Vagina (tissue), 2 donors: ENCODE results near the gene SDCCAG8. TPM values are rescaled to one million over a fixed set of nuclear protein-coding genes. Genes with fewer than 3 reads are reported as not detected.

Source experiments
- DNase-seq, 2 donors: peaks; one replicate each; pipeline ENCODE4 v3.0.0-alpha.2; 2017; ENCODE audit errors: extremely low spot score in 2 of 2
- H3K27ac ChIP-seq: fragments of 200-600 bp; sonication (generic); one replicate; pipeline ENCODE4 v1.5.1; 2019
- H3K27me3 ChIP-seq: fragments of 200-600 bp; sonication (generic); one replicate; pipeline ENCODE4 v1.5.1; 2019
- H3K36me3 ChIP-seq, 2 donors: fragments of 200-600 bp; sonication (generic); one replicate each; pipeline ENCODE4 v1.5.1; 2017 to 2019
- H3K4me1 ChIP-seq: fragments of 200-600 bp; sonication (generic); one replicate; pipeline ENCODE4 v1.5.1; 2019
- H3K4me3 ChIP-seq, 2 donors: fragments of 200-600 bp; sonication (generic); 1 replicate in 1 of 2; 2 replicates in 1 of 2; pipeline ENCODE4 v1.5.1; 2016 to 2019
- H3K9me3 ChIP-seq: fragments of 200-600 bp; sonication (generic); one replicate; pipeline ENCODE4 v1.5.1; 2019
- POLR2A ChIP-seq, 2 donors: fragments of 450-650 bp; IDR thresholded peaks; one replicate each; pipeline ENCODE4 v1.6.1; 2017; ENCODE audit warnings: antibody characterized with exemption in 2 of 2, mild to moderate bottlenecking in 2 of 2, moderate library complexity in 2 of 2
- POLR2AphosphoS5 ChIP-seq, 2 donors: sonication (generic); formaldehyde crosslinking; IDR thresholded peaks; one replicate each; pipeline ENCODE4 v1.9.0; 2017; ENCODE audit warnings: antibody characterized with exemption in 2 of 2, mild to moderate bottlenecking in 2 of 2, low read depth in 1 of 2; ENCODE audit not compliant: insufficient read depth in 1 of 2
- intact Hi-C: fragments of 100-400 bp; cut with DNase I; formaldehyde crosslinking; loops from one replicate; pipeline ENCODE4 v1.15.1; 2023
- total RNA-seq: library from RNA; depleted of rRNA; stranded (reverse); fragments of >200 nt; gene quantifications from one replicate; pipeline ENCODE4 v1.2.3, GENCODE V29; 2016
- TF ChIP-seq, protein P1 (sequence below), 3 experiments: fragments of 450-650 bp in 2 of 3; fragments of 200-600 bp in 1 of 3; sonication (generic) in 1 of 3; IDR thresholded peaks; one replicate each; pipeline ENCODE4 v1.5.1; 2017 to 2019; ENCODE audit warnings: antibody characterized with exemption in 3 of 3, mild to moderate bottlenecking in 2 of 3, moderate library complexity in 2 of 3

SDCCAG8 gene
- total RNA-seq, 1 donor from 2014 or later = 31.2 TPM

DNA sequence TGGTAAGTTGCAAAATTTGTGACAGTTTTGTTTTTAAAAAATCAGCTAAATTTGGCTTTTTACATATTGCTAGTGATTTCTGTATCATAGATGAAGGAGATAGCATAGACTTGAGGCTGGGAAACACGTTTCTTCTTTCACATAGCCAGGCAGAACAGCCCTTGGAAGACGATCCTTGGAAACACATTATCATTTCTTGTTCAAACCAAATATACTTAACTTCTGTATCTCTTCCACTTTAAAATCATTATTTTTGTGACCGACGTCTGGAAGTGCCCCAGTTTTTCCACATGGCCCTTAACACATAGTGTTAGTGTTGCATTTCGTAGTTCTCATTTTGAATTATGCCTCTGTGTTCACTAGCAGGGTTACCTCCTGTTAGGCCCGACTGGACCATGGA lies 193.5 kb downstream of the SDCCAG8 start:
- no peak for DNase-seq
- H3K36me3 ChIP-seq = no peaks in the 10 kb centered on the region
- H3K4me1 ChIP-seq = peaks cover 18% of the 10 kb centered on the region
- TF ChIP-seq, protein P1, sequence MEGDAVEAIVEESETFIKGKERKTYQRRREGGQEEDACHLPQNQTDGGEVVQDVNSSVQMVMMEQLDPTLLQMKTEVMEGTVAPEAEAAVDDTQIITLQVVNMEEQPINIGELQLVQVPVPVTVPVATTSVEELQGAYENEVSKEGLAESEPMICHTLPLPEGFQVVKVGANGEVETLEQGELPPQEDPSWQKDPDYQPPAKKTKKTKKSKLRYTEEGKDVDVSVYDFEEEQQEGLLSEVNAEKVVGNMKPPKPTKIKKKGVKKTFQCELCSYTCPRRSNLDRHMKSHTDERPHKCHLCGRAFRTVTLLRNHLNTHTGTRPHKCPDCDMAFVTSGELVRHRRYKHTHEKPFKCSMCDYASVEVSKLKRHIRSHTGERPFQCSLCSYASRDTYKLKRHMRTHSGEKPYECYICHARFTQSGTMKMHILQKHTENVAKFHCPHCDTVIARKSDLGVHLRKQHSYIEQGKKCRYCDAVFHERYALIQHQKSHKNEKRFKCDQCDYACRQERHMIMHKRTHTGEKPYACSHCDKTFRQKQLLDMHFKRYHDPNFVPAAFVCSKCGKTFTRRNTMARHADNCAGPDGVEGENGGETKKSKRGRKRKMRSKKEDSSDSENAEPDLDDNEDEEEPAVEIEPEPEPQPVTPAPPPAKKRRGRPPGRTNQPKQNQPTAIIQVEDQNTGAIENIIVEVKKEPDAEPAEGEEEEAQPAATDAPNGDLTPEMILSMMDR (IDR thresholded peaks at IDR 0.05) = no peak
- TF ChIP-seq POLR2AphosphoS5 (IDR thresholded peaks at IDR 0.05; ENCODE audit: insufficient read depth in 1 of 2, low read depth in 1 of 2) (no peak), POLR2A (IDR thresholded peaks at IDR 0.05) (no peak)
- intact Hi-C loops = no loop called here
- no peak overlapping the region for H3K4me3 ChIP-seq
- H3K27me3 ChIP-seq = no peaks in the 10 kb centered on the region
- H3K9me3 ChIP-seq = no peaks in the 10 kb centered on the region
- H3K27ac ChIP-seq = no peak overlapping the region

DNA sequence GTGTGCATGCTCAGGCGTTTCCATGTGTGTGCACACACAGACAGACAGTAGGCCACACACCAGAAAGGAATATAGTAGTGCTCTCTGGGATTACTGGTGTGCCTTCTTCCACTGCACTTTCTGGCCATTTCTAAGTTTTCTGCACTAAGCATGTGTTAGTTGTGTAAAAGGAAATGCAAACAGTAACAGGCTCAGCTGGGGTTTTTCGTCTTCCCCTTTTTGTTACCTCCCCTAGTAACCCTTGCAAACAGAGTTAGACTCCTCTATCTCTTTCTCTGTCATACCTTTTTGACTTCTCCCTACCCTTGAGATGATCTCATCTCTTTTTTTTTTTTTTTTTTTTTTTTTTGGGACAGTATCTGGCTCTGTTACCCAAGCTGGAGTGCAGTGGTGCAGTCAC lies 196.3 kb downstream of the SDCCAG8 start:
- Histone ChIP-seq H3K9me3 (no peaks in the 10 kb centered on the region), H3K27me3 (no peaks in the 10 kb centered on the region), H3K4me3 (no peak overlapping the region), H3K36me3 (no peaks in the 10 kb centered on the region), H3K4me1 (peaks cover 16% of the 10 kb centered on the region), H3K27ac (no peak overlapping the region)
- DNase-seq = no peak
- intact Hi-C loops = no loop called here
- no peak for TF ChIP-seq POLR2A (IDR thresholded peaks at IDR 0.05)
- TF ChIP-seq, protein P1 (IDR thresholded peaks at IDR 0.05) = no peak
- no peak for TF ChIP-seq POLR2AphosphoS5 (IDR thresholded peaks at IDR 0.05; ENCODE audit: insufficient read depth in 1 of 2, low read depth in 1 of 2)

GRCh38 chr1:243454328-243454997 lies 198.6 kb downstream of the SDCCAG8 start:
- intact Hi-C loops = no loop called here
- TF ChIP-seq POLR2AphosphoS5 (IDR thresholded peaks at IDR 0.05; ENCODE audit: insufficient read depth in 1 of 2, low read depth in 1 of 2) = no peak
- TF ChIP-seq, protein P1 (IDR thresholded peaks at IDR 0.05) = no peak
- no peak for TF ChIP-seq POLR2A (IDR thresholded peaks at IDR 0.05)
- H3K27ac ChIP-seq = no peak overlapping the region

GRCh38 chr1:243455760-243456651 lies 200.2 kb downstream of the SDCCAG8 start:
- Histone ChIP-seq H3K4me3 (no peak overlapping the region), H3K9me3 (no peaks in the 10 kb centered on the region), H3K36me3 (no peaks in the 10 kb centered on the region), H3K4me1 (no peaks in the 10 kb centered on the region), H3K27ac (no peak overlapping the region), H3K27me3 (no peaks in the 10 kb centered on the region)
- intact Hi-C loops = no loop called here
- no peak for TF ChIP-seq POLR2AphosphoS5 (IDR thresholded peaks at IDR 0.05; ENCODE audit: insufficient read depth in 1 of 2, low read depth in 1 of 2)
- TF ChIP-seq, protein P1 (IDR thresholded peaks at IDR 0.05) = no peak
- no peak for TF ChIP-seq POLR2A (IDR thresholded peaks at IDR 0.05)
- no peak for DNase-seq

More at GRCh38 chr1:243454328-243454997, 198.6 kb downstream of the SDCCAG8 start:
- Histone ChIP-seq H3K36me3 (no peaks in the 10 kb centered on the region), H3K4me3 (no peak overlapping the region), H3K27me3 (no peaks in the 10 kb centered on the region), H3K4me1 (no peaks in the 10 kb centered on the region), H3K9me3 (no peaks in the 10 kb centered on the region)
- no peak for DNase-seq
